Retina (tissue), 1 donor: ENCODE data around the gene CD209.
"Not testable (repeated sequence)": the region's sequence is repeated elsewhere in the genome, so short reads cannot be mapped to it uniquely, and the experiment has no call there.

Experiments
- DNase-seq: peaks from one replicate; pipeline ENCODE4 v3.0.0-alpha.2; 2016

The CD209 gene

DNA sequence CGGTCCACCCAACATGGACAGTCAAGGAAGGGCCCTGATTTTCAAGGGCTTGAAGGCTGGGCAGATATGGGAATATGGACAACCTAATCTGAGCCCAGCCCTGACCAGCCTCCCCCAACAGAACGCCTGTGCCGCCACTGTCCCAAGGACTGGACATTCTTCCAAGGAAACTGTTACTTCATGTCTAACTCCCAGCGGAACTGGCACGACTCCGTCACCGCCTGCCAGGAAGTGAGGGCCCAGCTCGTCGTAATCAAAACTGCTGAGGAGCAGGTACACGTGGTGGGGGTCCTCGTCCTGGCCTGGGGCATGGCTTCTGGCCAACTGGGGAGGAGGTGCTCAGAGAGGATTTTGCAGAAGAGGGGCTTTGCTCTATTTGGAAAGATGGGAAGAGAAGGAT lies 19.2 kb upstream of the CD209 start:
- no peak for DNase-seq

DNA sequence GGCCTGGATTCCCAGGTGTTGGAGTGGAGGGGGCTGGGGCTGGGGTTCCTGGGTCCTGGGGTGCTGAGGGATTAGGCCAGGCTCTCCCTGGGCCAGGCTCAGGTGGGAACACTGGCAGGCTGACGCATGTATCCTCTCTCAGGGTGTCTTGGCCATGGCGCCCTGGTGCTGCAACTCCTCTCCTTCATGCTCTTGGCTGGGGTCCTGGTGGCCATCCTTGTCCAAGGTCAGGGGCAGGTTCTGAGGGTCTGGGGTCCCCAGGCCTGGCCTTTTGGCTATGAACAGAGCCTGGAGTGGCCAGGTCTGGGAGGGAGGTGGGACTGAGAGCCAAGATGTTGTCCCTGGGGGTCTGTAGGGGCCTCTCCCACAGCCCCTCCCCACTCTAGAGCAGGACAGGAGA lies 17.7 kb upstream of the CD209 start:
- DNase-seq: not testable (repeated sequence)

DNA sequence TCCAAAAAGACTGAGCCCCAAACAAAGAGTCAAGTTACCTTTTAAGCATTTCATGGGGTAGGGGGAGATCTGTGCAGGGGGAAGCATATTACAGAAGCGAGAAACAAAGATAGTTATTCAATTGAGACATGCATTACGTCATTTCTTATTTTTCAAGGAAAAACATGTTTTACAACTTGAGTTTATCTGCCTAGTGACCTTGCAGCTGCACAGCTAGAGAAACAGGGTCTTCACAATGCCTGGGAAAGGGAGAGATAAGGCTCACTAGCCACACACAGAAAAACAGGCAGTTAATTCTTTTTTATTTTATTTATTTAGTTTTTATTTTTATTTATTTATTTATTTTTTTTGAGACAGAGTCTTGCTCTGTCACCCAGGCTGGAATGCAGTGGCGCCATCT lies 16.8 kb upstream of the CD209 start:
- not testable (repeated sequence) for DNase-seq

DNA sequence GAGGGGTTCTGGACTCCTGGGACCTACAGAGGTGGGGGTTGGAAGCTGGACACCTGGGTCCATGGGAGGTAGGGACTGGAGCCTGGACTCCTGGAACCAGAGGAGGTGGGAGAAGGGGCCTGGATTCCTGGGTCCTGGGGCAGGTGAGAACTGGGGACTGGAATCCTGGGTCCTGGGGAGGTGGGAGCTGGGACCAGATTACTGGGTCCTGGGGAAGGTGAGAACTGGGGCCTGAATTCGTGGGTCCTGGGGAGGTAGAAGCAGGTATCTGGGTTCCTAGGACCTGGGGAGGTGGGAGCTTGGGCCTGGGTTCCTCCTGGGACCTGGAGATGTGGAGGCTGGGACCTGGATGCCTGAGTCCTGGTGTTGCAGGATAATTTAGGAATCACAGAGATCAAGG lies 16.4 kb upstream of the CD209 start:
- DNase-seq: no peak

DNA sequence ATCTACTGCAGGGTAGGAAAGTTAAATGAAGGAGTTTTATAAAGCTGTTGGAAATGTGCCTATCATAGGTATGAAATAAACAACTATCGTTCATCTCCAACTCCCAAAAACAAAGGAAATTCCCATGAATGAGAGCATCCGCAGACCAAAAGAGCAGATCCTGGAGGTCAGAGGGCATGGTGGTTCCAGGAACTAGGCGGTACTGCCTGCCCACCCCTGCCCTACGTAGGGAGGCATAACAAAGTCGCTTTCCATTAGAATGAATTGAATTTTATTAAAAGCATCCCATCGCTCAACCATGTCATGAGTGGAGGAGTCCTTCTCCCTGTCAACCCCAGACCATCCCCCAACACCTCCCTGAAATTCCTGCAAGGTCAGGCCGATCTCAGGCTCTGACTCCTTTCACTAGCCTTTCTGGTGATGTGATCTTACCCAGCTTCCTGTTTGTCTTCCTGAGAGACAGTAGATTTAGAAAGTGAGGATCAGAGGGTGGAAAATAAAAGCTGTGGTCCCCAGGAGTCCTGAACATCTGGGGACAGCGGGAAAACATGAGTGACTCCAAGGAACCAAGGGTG lies 15.5 kb upstream of the CD209 start, which contains the start of gene CLEC4M:
CLEC4M (plus strand) TSS at position 525 of the 575 bp plus-strand sequence; CDS start at position 549, 24 bp downstream.
- no peak for DNase-seq

DNA sequence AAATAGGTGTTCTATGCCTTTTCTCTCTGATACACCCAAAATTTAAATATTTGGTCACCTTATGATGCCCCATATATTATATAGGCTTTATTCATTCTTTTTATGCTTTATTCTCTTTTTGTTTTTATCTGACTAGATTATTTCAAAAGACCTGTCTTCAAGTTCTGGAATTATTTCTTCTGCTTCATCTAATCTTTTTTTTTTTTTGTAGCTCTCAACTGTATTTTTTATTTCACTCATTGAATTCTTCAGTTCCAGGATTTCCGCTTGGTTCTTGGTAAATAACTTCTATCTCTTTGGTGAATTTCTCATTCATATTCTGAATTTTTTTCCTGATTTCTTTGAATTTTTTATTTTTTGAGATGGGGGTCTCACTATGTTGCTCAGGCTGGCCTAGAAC lies 11.8 kb upstream of the CD209 start:
- no peak for DNase-seq

DNA sequence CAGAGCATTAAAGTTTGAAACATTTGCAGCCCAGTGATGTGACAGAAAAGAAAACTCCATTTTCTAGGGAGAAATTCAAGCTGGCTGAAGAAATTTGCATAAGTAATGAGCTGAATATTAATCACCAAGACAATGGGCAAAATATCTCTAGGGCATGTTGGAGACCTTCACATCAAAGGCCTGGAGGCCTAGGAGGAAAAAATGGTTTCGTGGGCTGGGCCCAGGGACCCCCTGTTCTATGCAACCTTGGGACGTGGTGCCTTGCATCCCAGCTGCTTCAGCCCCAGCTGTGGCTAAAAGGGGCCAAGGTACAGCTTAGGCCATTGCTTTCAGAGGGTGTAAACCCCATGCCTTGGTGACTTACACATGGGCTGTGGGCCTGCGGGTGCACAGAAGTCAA lies 10.0 kb upstream of the CD209 start:
- no peak for DNase-seq

DNA sequence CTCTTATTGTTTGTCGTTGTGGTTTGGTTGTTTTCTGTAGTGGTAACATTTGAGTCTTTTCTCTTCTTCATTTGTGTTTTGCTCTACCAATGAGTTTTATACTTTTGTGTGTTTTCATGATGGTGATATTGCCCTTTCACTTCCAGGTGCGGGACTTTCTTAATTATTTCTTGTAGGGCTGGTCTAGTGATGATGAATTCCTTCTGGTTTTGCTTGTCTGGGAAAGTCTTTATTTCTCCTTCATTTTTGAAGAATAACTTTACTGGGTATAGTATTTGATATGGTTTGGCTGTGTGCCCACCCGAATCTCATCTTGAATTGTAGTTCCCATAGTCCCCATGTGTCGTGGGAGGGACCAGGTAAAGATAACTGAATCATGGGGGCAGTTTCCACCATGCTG lies 8.9 kb upstream of the CD209 start:
- DNase-seq: no peak

DNA sequence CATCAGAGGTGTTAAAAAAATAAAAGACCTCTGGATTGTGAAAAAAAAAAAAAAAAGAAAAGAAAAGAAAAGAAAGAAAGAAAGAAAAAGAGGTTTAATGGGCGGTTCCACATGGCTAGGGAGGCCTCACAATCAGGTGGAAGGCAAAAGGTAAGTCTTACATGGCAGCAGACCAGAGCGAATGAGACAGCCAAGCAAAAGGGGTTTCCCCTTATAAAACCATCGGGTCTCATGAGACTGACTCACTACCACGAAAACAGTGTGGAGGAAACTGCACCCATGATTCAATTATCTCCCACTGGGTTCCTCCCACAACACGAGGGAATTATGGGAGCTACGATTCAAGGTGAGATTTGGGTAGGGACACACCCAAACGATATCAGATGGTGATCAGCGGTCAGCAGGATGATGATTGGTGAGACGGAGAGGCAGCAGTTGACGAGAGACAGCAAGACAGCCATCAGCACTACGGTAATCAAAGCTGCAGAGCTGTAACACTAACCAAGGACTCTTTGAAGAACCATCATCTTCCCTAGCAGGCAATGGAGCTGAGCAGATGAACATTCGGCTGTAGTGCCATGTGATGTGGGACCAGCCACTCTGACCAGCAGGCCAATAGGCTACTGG lies 3.9 kb upstream of the CD209 start:
- DNase-seq: no peak

DNA sequence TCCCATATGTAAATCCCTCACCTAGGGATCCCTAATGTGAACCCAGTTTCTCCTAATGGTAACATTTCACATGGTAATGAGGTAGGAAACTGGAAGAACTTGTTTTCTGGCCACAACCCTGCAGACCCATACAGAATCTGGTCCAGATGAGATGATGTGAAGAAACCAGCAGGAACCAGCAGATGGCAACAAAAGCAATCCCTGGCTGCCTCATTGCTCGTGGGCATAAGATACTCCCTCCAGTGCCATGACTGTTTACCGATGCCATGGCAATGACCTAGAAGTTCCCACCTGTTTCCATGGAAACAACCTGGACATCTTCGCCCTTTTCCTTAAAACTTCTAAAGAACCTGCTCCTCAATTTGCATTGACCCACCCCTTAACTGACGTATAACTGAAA lies 1.4 kb upstream of the CD209 start:
- no peak for DNase-seq

DNA sequence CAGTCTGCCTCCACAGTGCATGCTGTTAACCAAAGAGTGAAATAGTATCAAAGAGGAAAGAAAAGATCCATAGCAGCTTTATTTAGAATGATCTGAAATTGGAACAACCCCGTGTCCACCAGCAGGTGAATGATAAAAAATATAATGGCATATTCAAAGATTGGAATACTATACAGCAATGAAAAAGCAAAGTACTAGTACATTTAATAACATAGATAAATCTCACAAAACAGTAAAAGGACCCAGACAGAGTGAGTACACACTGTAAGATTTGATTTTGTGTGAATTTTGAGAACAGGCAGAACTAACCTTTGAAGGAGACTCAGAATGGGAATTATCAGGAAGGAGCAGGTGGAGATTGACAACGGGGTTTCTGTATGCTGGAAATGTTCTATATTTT lies 837 bp upstream of the CD209 start:
- no peak for DNase-seq

DNA sequence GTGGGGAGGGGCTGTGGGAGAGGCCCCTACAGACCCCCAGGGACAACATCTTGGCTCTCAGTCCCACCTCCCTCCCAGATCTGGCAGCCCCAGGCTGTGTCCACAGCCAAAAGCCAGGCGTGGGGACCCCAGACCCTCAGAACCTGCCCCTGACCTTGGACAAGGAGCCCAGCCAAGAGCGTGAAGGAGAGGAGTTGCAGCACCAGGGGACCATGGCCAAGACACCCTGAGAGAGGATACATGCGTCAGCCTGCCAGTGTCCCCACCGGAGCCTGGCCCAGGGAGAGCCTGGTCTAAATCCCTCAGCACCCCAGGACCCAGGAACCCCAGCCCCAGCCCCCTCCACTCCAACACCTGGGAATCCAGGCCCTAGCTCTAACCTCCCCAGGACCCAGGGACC lies 1.0 kb downstream of the CD209 start:
- DNase-seq: not testable (repeated sequence)

DNA sequence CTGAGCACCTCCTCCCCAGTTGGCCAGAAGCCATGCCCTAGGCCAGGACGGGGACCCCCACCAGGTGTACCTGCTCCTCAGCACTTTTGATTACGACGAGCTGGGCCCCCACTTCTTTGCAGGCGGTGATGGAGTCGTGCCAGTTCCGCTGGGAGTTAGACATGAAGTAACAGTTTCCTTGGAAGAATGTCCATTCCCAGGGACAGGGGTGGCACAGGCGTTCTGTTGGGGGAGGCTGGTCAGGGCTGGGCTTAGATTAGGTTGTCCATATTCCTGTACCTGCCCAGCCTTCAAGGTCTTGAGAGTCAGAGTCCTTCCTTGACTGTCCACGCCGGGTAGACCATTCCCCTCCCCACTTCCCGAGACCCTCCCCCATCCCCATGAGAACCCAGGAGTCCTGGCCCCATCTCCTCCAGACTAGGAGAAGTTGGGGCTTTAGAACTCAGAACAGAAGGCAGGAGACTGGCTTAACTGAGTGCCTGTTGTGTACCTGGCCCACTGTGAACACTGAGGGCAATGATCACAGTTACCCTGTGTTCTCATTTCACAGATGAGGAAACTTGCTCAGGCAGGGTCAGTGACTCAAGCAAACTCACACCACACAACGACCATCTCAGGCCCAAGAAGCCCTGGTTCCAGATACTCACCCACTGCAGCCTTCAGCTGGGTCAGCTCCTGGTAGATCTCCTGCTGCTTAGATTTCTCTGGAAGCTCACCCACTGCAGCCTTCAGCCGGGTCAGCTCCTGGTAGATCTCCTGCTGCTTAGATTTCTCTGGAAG lies 2.3 kb downstream of the CD209 start:
- no peak for DNase-seq

DNA sequence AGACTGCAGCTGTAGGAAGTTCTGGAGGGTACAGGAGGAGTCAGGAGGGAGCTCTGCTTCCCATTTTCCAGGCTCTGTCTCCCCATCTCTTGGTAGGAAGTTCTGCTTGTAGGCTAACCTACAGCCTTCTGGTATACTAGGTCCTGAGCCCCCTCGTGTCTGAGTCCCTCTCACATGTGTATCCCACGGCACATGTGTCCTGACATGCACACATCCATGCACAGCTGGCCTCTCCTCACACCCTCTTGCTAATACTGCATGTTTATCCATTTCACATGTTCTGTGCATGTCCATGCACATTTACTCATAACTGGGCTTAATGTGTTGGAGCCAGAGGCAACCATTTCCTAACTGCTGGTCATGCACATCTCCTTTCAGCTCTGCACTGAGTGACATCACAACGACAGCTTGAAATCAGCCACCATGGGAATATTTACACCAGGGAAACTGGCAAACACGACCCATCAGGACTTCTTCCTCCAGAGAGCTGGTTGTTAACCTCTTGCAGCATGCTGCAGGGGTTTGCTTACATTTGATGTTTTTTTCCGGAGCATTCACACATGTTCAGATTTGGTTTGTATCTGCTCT lies 3.0 kb downstream of the CD209 start:
- DNase-seq: no peak

DNA sequence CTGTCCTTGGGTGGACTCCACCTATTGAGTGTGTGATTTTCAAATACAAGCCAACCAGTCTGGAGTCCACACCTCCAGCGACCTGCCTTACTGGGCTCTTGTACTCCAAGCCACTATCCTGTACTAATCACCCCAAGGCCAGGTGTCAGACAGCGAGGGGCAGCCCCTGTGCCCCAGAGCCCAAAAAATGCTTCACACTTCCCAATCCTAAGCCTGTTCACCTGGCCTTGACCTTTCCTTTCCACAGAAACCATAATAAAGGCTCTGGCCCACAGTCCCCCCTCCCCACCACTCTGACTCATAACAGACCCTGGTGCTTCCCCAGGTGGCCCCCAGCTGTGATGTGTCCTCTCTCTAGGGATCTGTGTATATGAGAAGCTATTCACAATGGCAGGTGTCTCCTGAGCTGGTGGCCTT lies 3.9 kb downstream of the CD209 start:
- DNase-seq: no peak

DNA sequence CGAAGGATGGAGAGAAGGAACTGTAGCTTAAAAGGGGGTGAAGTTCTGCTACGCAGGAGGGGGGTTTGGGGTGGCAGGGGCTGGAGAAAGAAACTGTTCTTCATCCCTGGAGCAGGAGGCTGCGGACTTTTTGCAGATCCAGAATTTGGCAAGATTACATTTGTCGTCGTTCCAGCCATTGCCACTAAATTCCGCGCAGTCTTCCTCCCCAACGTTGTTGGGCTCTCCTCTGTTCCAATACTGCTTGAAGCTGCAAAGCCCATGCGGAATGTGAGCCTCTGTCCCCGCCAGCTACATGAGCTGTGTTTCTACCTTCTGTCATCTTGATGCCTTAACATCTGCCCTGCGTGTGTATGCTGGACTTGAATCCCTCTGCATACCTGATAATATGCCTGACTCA lies 4.3 kb downstream of the CD209 start:
- DNase-seq: no peak

DNA sequence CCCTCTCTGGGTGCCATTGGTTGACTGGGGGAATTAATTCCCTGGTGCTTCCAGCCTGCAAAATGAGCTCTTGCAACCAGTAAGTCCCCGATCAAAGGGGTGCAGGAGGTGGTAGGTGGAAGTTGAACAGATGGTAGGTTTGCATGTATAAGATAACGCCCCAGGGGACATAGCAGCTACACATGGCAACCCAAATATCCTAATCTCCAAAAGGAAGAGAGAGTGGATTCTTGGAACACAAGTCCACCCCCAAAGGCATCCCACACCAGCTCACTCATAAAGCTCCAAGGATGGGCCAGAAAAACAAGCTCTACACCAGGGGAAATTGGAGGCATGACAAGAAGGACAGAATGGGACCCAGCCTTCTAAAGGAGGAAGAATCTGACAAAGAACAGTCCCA lies 4.8 kb downstream of the CD209 start:
- no peak for DNase-seq

DNA sequence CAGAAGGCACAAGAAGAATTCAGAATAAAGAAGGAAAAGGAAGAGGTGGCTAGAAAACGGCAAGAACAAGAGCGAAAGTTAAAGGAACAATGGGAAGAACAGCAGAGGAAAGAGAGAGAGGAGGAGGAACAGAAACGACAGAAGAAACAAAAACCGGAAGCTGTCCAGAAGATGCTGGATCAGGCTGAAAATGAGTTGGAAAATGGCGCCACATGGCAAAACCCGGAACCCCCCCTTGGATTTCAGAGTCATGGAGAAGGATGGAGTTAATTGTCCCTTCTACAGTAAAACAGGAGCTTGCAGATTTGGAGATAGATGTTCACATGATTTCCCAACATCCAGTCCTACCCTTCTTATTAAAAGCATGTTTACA lies 6.7 kb downstream of the CD209 start:
- no peak for DNase-seq

DNA sequence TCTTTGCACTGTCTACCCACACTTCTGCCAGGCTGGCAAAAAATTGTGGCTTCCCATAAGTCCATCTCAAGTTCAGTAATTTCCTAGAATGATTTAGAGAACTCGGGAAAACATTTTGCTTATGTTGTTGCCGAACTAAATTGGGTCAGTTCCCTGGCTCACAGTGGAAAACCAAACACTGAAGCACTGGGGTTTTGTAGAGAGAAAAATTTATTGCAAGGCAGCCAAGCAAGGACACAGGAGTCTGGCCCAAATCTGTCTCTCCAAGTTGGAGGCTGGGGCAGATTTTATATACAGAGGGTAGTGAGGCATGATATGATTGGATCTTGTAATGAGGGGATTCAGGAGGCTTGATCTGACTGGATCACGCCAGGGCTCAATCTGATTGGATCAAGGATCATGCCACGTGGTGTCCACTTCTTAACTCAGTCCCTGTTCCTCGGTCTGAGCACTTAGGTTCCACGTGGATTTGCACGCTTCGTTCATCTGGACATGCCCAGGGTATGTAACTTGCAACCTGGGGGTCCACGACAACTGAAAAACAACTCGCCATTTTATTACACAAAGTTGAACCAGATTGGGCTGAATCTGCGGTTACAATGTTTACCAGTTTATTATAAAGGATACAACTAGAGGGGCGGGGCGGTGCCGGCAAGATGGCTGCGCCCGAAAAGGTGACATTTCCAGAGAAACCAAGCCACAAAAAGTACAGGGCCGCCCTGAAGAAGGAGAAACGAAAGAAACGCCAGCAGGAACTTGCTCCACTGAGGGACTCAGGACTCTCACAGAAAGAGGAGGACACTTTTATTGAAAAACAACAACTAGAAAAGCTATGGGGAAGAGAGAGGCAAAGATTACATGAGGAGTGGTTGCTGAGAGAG lies 7.3 kb downstream of the CD209 start:
- no peak for DNase-seq

DNA sequence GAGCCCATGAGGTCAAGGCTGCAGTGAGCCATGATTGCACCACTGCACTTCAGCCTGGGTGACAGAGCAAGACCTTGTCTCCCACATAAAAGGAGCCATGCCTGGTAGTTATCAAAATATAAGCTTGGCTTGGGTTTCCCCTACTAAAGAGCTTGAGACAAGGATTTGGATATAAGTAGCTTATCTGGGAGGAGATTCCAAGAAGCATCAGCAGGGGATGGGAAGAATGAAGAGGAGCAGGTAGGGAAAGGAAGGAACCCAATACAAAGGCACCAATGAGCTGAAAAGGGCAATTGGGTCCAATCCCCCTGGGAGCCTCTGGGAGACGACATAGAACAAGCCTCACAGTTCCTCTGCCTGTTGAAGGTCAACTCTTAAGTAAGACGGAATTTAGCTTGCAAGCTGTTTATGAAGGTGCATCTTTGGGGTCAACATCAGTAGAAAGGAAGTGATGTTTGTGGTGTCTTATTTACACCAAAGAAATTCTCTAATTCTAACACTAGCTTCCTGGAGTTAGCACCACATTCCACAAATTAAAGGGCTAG lies 8.1 kb downstream of the CD209 start:
- DNase-seq: no peak

DNA sequence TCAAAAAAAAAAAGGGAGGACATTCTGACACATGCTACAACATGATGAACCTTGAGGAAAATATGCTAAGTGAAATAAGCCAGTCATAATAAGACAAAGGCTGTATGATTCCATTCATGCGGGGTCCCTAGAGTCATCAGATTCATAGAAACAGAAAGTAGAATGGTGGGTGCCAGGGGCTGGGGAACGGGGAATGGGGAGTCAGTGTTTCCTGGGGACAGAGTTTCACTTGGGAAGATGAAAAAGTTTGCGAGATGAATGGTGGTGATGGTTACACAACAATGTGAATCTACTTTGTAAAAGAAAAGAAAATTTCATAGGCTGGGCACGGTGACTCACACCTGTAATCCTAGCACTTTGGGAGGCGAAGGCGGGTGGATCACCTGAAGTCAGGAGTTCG lies 9.3 kb downstream of the CD209 start:
- DNase-seq: no peak

DNA sequence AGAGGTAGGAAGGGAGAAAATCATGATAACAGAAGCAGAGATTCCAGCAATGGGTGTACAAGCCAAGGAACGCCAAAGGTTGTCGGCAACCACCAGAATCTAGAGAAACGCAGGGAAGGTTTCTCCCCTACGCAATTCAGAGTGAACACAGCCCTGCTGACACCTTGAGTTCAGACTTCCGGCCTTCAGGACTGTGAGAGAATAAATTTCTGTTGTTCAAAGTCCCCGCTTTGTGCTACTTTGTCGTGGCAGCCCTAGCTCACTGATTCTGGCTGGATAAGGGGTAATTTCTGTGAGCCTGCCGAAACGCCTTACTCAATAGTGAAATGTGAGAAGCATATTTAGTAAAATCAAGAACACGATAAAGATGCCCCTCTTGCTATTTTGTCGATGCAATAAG lies 10.1 kb downstream of the CD209 start:
- DNase-seq: no peak

DNA sequence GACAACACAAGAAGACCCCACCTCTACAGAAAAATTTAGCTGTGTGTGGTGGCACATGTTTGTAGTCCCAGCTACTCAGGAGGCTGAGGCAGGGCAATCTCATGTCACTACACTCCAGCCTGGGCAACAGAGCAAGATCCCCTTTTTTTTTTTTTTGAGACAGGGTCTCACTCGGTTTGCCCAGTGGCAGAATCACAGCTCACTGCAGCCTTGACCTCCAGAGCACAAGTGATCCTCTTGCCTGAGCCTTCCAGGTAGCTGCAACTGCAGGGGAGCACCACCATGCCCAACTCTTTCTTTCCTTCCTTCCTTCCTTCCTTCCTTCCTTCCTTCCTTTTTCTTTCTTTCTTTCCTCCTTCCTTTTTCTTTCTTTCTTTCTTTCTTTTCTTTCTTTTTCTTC lies 11.2 kb downstream of the CD209 start:
- DNase-seq: no peak
